Medulla oblongata (tissue), 1 donor: ENCODE measurements around the gene LRRC49.

ENCODE experiments used
- DNase-seq: peaks from one replicate; pipeline ENCODE4 v3.0.0-alpha.2; 2015; ENCODE audit errors: extremely low spot score

LRRC49 gene

GRCh38 chr15:71052356-71052755 lies 159.7 kb downstream of the LRRC49 start:
- no peak for DNase-seq

DNA sequence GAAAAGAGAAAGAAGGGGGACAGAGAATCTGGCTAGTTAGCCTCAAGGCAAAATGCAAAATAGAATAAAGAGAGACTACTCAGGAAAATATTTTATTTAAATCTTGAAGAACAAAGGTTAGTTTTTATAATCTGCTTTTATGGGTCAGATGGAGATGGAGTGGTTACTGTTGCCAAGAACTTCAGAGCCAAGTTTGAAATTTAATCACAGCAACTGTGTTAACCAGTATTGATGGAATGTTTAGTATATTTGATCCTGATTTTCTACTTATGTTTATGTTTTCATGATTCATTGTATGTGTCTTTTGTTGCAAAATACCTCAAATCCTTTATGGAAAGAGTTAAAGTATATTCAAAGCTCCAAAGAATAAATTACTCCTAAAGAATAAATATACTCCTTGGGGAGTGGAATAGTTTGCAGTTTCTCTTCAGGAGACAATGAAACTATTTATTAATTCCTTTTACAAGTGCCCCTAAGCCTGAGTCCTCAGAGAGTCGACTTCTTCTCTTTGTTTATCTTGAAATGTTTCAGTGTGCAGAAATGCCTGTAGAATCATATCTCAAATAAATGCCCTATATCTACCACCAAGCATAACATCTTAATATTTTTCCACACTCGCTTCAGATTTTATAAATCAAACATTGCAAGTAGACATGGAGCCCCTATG lies 161.8 kb downstream of the LRRC49 start:
- no peak for DNase-seq

DNA sequence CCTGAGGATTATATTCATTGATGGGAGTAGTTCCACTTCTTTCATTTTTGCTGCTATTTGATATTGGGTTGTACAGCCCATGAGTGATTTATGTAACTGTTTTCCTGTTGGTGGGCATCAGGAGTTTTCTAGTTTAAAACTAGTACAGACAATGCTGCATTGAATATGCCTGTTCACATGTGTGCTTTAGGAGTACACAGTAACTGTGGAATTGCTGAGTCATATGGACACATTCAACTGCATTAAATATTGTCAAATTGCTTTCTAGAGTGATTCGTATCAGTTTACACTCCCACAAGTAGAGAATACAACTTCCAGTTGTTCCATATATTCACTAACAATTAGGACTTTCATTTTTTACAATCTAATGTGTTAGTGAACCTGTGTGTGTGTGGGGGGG lies 162.8 kb downstream of the LRRC49 start:
- no peak for DNase-seq

DNA sequence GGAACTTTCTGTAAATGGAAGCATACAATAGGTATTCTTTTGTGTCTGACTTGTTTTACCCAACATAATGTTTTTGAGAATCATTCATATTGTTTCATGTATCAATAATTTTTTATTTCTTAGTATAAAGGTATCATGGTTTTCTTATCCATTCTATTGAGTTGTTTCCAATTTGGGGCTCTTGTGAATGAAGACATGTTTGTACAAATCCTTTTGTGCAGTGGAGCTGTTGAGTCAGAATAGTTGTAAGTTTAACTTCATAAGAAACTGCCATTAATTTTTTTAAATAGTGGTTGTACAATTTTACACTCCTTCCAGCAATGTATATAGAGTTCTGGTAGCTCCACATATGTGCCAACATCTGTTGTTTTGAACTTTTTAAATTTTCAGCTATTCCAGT lies 163.5 kb downstream of the LRRC49 start:
- no peak for DNase-seq

- DNase-seq = no peak
Measured at GRCh38 chr15:71057143-71057542, 164.5 kb downstream of the LRRC49 start.

GRCh38 chr15:71057581-71057980 lies 165.0 kb downstream of the LRRC49 start:
- no peak for DNase-seq

DNA sequence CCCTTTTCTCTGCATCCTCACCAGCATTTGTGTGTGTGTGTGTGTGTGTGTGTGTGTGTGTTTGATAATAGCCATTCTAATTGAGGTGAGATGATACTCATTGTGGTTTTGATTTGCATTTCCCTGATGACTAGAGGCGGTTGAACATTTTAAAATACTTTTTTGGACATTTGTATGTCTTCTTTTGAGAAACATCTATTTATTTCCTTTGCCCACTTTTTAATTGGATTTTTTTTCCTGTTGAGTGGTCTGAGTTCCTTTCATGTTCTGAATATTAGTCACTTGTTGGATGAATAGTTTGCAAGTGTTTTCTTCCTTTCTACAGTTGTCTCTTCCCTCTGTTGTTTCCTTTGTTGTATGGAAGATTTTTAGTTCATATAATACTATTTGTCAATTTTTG lies 168.4 kb downstream of the LRRC49 start:
- no peak for DNase-seq

DNA sequence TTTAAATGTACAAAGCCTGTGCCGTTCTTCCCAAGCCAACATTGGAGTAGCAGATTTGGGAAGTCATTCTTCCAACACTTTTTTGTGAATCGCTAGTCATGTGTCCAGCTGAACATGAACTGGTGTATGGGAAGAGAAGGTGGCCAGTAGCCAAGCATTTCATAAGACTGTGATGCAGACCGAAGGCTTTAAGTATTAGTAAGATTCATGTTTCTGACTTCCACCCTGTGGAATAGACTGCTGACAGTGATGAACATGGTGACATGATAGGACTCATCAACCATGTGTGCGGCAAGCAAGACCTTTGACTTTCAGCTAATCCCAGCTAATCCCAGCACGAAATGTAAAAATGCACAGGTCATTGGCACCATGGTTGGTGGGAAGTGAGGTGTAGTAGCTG lies 174.4 kb downstream of the LRRC49 start:
- no peak for DNase-seq

GRCh38 chr15:71069693-71070092 lies 177.1 kb downstream of the LRRC49 start:
- DNase-seq = no peak

DNA sequence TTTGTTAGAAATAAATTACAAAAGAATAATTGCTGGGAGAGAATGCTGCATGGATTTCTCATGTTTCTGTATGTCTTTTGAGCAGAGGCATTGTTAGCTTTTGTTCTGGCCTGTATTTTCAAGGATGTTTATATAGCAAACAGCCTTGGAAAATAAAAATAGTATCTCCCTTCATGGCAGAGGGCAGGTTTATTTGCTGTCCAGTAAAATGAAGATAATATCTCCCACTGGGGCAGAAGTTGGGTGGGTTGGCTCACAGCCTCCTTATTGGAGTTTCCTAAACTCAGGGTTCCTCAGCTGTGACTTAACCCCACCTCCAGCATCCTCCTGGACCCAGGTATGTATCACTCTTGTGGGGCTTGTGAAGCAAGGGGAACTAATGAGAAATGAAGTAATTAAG lies 178.9 kb downstream of the LRRC49 start:
- DNase-seq = no peak

- no peak for DNase-seq
Measured at GRCh38 chr15:71072423-71072822, 179.8 kb downstream of the LRRC49 start.

- DNase-seq = no peak
Measured at GRCh38 chr15:71078506-71079207, 186.0 kb downstream of the LRRC49 start.

- no peak for DNase-seq
Measured at GRCh38 chr15:71079208-71080044, 186.8 kb downstream of the LRRC49 start.

- no peak for DNase-seq
Measured at GRCh38 chr15:71080166-71080565, 187.5 kb downstream of the LRRC49 start.

GRCh38 chr15:71080705-71081104 lies 188.1 kb downstream of the LRRC49 start:
- DNase-seq = no peak

DNA sequence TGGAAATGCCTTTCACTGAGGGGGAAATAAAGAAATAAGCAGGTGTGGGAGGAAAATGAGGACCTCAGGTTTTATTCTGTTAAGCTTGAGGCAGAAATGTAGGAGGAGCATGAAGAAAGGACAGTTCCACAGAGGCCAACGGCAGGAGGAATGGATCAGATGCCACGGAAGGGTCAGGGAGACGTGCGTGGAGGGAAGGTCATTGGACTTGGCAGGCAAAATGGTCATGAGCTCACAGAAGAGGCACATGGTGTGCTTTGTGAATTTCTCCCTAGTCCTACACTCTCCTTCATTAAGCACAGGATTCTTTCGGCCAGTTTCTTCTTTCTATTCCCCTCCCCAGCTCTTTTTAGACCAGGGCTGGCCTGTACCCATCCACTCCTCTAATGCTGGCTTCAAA lies 190.2 kb downstream of the LRRC49 start:
- no peak for DNase-seq

GRCh38 chr15:71083349-71083748 lies 190.7 kb downstream of the LRRC49 start:
- DNase-seq = no peak

GRCh38 chr15:71084264-71084663 lies 191.6 kb downstream of the LRRC49 start:
- DNase-seq = no peak

- DNase-seq = no peak
Measured at GRCh38 chr15:71085809-71086208, 193.2 kb downstream of the LRRC49 start.

- DNase-seq = no peak
Measured at GRCh38 chr15:71088155-71088554, 195.5 kb downstream of the LRRC49 start.

DNA sequence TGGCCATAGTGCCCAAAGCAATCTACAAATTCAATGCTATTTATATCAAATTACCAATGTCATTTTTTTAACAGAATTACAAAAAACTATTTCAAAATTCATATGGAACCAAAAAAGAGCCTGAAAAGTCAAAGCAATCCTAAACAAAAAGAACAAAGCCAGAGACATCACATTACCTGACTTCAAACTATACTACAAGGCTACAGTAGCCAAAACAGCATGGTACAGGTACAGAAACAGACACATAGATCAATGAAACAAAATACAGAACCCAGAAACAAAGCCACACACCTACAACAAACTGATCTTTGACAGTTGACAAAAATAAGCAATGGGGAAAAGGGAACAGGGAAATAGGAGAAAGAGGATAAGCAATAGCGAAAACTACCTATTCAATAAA lies 196.1 kb downstream of the LRRC49 start:
- DNase-seq = no peak

DNA sequence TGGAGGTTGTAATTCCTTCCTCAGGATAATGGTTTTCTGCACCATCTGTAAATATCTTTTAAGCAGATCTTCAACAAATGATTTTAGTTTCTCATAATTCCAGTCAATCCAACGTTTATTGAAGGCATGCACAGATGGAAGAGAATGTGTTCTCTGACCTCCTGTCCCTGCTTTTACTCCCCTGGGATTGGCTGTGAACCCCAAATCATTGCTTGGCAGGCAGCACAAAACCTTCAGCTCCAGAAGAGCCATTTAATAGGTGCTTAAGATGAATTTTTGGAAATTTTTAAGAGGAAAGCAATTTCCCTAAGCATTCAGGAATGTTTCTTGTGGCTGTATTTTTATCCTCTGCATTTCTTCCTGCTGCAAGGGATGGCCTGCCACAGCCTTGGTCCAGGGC lies 197.2 kb downstream of the LRRC49 start:
- no peak for DNase-seq

- no peak for DNase-seq
Measured at GRCh38 chr15:71091601-71092000, 199.0 kb downstream of the LRRC49 start.
